Umbilical cord (tissue), 2 donors: Measurements from ENCODE around the gene GPR137C. TPM values are rescaled to one million over a fixed set of nuclear protein-coding genes. Genes with fewer than 3 reads are reported as not detected.

Experiments used
- DNase-seq: peaks from one replicate; pipeline ENCODE4 v3.0.0-alpha.2; 2015; ENCODE audit warnings: low spot score
- total RNA-seq: library from RNA; depleted of rRNA; stranded (reverse); fragments of >200 nt; gene quantifications from one replicate; pipeline ENCODE4 v1.2.3, GENCODE V29; 2014; ENCODE audit warnings: low replicate concordance; ENCODE audit not compliant: insufficient read depth

Gene GPR137C
- total RNA-seq, 1 donor from 2014 or later: 4.1 TPM

GRCh38 chr14:52663850-52664249 lies 111.2 kb downstream of the GPR137C start:
- no peak for DNase-seq

GRCh38 chr14:52678591-52678990 lies 126.0 kb downstream of the GPR137C start:
- DNase-seq: no peak

GRCh38 chr14:52683985-52684520 lies 131.4 kb downstream of the GPR137C start:
- no peak for DNase-seq

- DNase-seq: no peak
Observed at GRCh38 chr14:52686176-52686575, 133.5 kb downstream of the GPR137C start.

Other genes starting within 250 kb of the GPR137C start
- gene PTGER2, start 238.5 kb upstream of the GPR137C start, total RNA-seq: 2.9 TPM
- 13.7 TPM for gene TXNDC16, start 331 bp upstream of the GPR137C start, total RNA-seq
- gene ERO1A, start 142.7 kb downstream of the GPR137C start, total RNA-seq: 67.4 TPM
- gene PSMC6, start 154.4 kb downstream of the GPR137C start, total RNA-seq: 231 TPM
- gene STYX, start 177.3 kb downstream of the GPR137C start, total RNA-seq: 36.4 TPM
- gene GNPNAT1, start 238.8 kb downstream of the GPR137C start, total RNA-seq: 13.7 TPM